HepG2 (cell line): ENCODE measurements around the gene XPO5.

ENCODE experiments used
- NFYB ChIP-seq: sonication (generic); formaldehyde crosslinking; IDR thresholded peaks from 2 replicates; pipeline ENCODE4 v1.4.0; 2020; ENCODE audit warnings: missing genetic modification reagents
- POLR2A ChIP-seq, 2 experiments: IDR thresholded peaks; 2 replicates each; pipeline ENCODE4 v1.6.1; 2011; ENCODE audit warnings: low read depth in 2 of 2, low read length in 2 of 2, mild to moderate bottlenecking in 1 of 2, moderate library complexity in 1 of 2; ENCODE audit not compliant: insufficient read depth in 1 of 2

DNA sequence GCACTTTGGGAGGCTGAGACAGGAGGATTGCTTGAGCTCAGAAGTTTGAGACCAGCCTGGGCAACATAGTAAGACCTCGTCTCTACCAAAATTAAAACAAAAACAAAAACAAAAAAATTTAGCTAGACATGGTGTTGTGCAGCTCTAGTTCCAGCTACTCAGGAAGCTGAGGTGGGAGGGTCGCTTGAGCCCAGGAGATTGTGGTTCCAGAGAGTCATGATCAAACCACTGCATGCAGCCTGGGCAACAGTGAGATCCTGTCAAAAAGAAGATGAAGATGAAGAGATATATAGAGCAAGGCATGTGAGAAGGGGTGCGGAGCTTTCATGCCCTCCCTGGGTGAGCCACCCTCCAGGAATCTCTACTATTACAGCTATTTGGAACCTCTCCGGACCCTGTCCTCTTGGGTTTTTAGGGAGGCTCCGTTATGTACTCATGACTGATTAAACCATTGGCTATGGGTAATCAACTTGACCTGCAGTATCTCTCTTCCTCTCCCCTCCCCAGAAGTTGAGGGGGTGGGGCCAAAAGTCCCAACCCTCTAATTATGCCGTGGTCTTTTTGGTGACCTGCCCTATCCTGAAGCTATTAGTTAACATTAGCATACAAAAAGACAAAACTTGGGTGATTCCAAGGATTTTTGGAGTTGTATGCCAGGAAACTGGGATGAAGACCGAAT is 9.2 kb upstream of the XPO5 start:
- no peak for TF ChIP-seq POLR2A (IDR thresholded peaks at IDR 0.05; ENCODE audit: insufficient read depth in 1 of 2, low read depth in 2 of 2, low read length in 2 of 2)
- TF ChIP-seq NFYB (CRISPR knock-in tag) = no peak
